CD4-positive, alpha-beta T cell (primary cell): ENCODE measurements around the gene ZNF787. TPM values are rescaled to one million over a fixed set of nuclear protein-coding genes. Genes with fewer than 3 reads are reported as not detected.
A peak's percentile ranks its signal among the peaks of the same experiment; 100 is the strongest.

ENCODE experiments used
- ATAC-seq: fragments of 200-7000 bp; cut with Tn5 transposase; one replicate; pipeline ENCODE4 v1.10.0; 2022; ENCODE audit warnings: mild to moderate bottlenecking; ENCODE audit not compliant: poor library complexity
- CTCF ChIA-PET: fragments of 350-600 bp; sonication (Branson Sonifier 250); formaldehyde crosslinking; loops from one replicate; lab custom pipeline; 2021; ENCODE audit warnings: antibody characterized with exemption, inconsistent platforms; lab: Charles Lee
- POLR2A ChIA-PET: fragments of 350-600 bp; sonication (Branson Sonifier 250); formaldehyde crosslinking; loops from one replicate; lab custom pipeline; 2021; ENCODE audit warnings: antibody characterized with exemption, inconsistent platforms; lab: Charles Lee
- DNase-seq, 14 experiments: peaks; one replicate each; pipeline ENCODE4 v3.0.0-alpha.2; 2013 to 2020; ENCODE audit warnings: mixed read lengths in 2 of 14
- H3K27ac ChIP-seq, 2 donors: one replicate each; pipeline versions ENCODE4 v1.5.1 to v1.7.0; 2013; ENCODE audit warnings: low read length in 2 of 2, low read depth in 1 of 2, mild to moderate bottlenecking in 1 of 2
- H3K27me3 ChIP-seq, 2 experiments: 1 replicate in 1 of 2; 2 replicates in 1 of 2; pipeline versions ENCODE4 v1.6.1 to v1.7.0; 2013; ENCODE audit warnings: low read length in 2 of 2, control low read depth in 1 of 2, mild to moderate bottlenecking in 1 of 2, moderate library complexity in 1 of 2; ENCODE audit not compliant: insufficient read depth in 2 of 2, control insufficient read depth in 1 of 2
- H3K36me3 ChIP-seq: one replicate; pipeline ENCODE4 v1.6.1; 2013; ENCODE audit warnings: low read length, control low read depth; ENCODE audit not compliant: insufficient read depth
- H3K4me1 ChIP-seq: one replicate; pipeline ENCODE4 v1.6.1; 2013; ENCODE audit warnings: low read length, control low read depth; ENCODE audit not compliant: insufficient read depth
- H3K4me3 ChIP-seq: one replicate; pipeline ENCODE4 v1.5.1; 2013; ENCODE audit warnings: mild to moderate bottlenecking, low read length, moderate library complexity
- H3K9me3 ChIP-seq, 2 experiments: 1 replicate in 1 of 2; 2 replicates in 1 of 2; pipeline versions ENCODE4 v1.6.1 to v1.7.0; 2013; ENCODE audit warnings: low read length in 2 of 2, mild to moderate bottlenecking in 2 of 2, control low read depth in 1 of 2, moderate library complexity in 1 of 2; ENCODE audit not compliant: control insufficient read depth in 1 of 2, insufficient read depth in 1 of 2
- H3K27ac Mint-ChIP-seq: one replicate; pipeline ENCODE4 v1.8.0; 2020; ENCODE audit warnings: mixed read lengths
- H3K27me3 Mint-ChIP-seq: one replicate; pipeline ENCODE4 v1.8.0; 2021; ENCODE audit warnings: mixed read lengths
- H3K36me3 Mint-ChIP-seq: one replicate; pipeline ENCODE4 v1.8.0; 2021; ENCODE audit warnings: low read depth, mixed read lengths
- H3K4me1 Mint-ChIP-seq: one replicate; pipeline ENCODE4 v1.8.0; 2021; ENCODE audit warnings: low read depth, mixed read lengths
- H3K4me3 Mint-ChIP-seq: one replicate; pipeline ENCODE4 v1.8.0; 2020; ENCODE audit warnings: mild to moderate bottlenecking, mixed read lengths
- H3K9me3 Mint-ChIP-seq: one replicate; pipeline ENCODE4 v1.8.0; 2020; ENCODE audit warnings: mixed read lengths
- CTCF ChIP-seq: fragments of 200-600 bp; IDR thresholded peaks from one replicate; pipeline ENCODE4 v1.8.0; 2022; ENCODE audit warnings: antibody characterized with exemption, mild to moderate bottlenecking
- intact Hi-C, 2 experiments: fragments of 100-400 bp; cut with DNase I in 1 of 2; cut with micrococcal nuclease in 1 of 2; formaldehyde crosslinking; loops; one replicate each; pipeline versions ENCODE4 v1.15.1 to v1.9.0; 2023 to 2025; cut with DNase I, micrococcal nuclease
- total RNA-seq, 174 experiments: library from RNA in 2 of 174; stranded (reverse) in 2 of 174; gene quantifications; one replicate each; pipeline ENCODE4 v1.2.3 and lab custom pipeline; 2021 to 2026

ZNF787 gene
- total RNA-seq, 2 experiments from 2014 or later = 11.4 to 11.5 TPM

- no peak overlapping the region for H3K27ac Mint-ChIP-seq
- POLR2A ChIA-PET = no interaction called here
- no peak for ATAC-seq
Measured at GRCh38 chr19:56156768-56157167, 35.7 kb upstream of the ZNF787 start.

DNA sequence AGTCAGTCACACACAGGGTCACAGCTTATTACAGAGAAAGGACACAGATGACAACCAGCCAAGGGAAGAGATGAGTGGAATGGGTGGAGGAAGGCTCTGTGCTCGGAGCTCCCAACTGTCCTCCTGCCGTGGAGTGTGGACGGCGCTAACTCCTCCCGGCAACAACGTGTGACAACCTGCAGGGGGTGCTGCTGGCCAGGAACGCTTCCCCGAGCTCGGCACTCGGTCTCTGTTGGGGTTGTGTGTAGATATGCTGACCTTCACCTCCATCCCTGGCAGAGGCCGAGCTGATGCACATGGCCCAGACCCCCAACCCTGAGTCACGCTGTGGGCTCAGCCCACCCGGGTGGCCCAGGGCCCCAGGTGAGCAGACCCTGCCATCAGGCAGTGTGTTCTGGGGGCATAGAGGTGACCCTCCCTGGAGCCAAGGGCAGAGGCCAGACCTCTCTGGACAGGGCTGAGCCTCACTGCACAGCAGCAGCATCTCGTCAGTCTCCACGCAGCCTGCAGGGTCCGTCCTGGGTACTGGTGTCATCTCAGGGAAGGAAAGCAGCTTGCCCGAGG, 34.1 kb upstream of the ZNF787 start:
- Histone ChIP-seq H3K36me3 (peaks cover 20% of the 10 kb centered on the region), H3K9me3 (no peaks in the 10 kb centered on the region), H3K27ac (no peak overlapping the region), H3K4me1 (no peaks in the 10 kb centered on the region), H3K27me3 (no peaks in the 10 kb centered on the region), H3K4me3 (no peak overlapping the region)
- no peak for ATAC-seq
- Mint-ChIP-seq H3K27ac (no peak overlapping the region), H3K4me1 (peaks cover 22% of the 10 kb centered on the region), H3K36me3 (peaks cover 69% of the 10 kb centered on the region), H3K4me3 (no peak overlapping the region), H3K27me3 (no peaks in the 10 kb centered on the region), H3K9me3 (no peaks in the 10 kb centered on the region)
- intact Hi-C loops = no loop called here
- TF ChIP-seq CTCF = no peak
- DNase-seq = peak in 1 of 14 experiments; percentile 20
- ChIA-PET CTCF (interaction anchor here (0.5 kb wide), 1 partner anchor 23 kb away, joined by 4 read pairs; no protein-coding TSS in a partner anchor), POLR2A (no interaction called here)

More at GRCh38 chr19:56156768-56157167, 35.7 kb upstream of the ZNF787 start:
- H3K4me3 Mint-ChIP-seq = no peak overlapping the region
- peaks cover 19% of the 10 kb centered on the region for H3K4me1 Mint-ChIP-seq
- Histone ChIP-seq H3K36me3 (peaks cover 22% of the 10 kb centered on the region), H3K27me3 (no peaks in the 10 kb centered on the region), H3K4me1 (no peaks in the 10 kb centered on the region), H3K9me3 (no peaks in the 10 kb centered on the region), H3K27ac (no peak overlapping the region), H3K4me3 (no peak overlapping the region)
- CTCF ChIA-PET = no interaction called here
- H3K36me3 Mint-ChIP-seq = peaks cover 72% of the 10 kb centered on the region
- no peak for TF ChIP-seq CTCF
- no peaks in the 10 kb centered on the region for H3K27me3 Mint-ChIP-seq
- no peak for DNase-seq
- H3K9me3 Mint-ChIP-seq = no peaks in the 10 kb centered on the region
- intact Hi-C loops = no loop called here

DNA sequence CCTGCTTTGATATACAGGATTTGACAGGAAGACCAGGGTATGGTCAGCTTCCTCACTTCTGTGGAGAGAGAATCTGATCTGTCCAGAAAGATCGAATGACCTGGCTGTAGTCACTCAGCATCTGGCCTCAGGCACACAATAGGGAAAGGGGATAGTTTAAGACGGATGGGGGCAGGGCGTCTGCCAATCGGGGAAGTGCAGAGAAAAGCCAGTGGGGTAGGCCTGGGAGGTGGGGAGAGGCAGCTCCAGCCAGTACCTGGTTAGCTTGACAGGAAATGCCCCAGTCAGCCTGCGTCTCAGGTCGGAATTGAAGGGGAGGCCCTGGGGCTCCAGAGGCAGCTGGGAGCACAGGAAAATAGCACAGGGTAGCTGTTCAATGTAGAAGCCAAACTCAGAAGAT, 32.4 kb upstream of the ZNF787 start:
- H3K27me3 Mint-ChIP-seq = no peaks in the 10 kb centered on the region
- ATAC-seq (no peak), DNase-seq (no peak)
- peaks cover 28% of the 10 kb centered on the region for H3K36me3 ChIP-seq
- H3K36me3 Mint-ChIP-seq = peaks cover 70% of the 10 kb centered on the region
- CTCF ChIA-PET = no interaction called here
- peaks cover 29% of the 10 kb centered on the region for H3K4me1 Mint-ChIP-seq
- no peaks in the 10 kb centered on the region for H3K9me3 ChIP-seq
- no peak overlapping the region for H3K27ac ChIP-seq
- H3K9me3 Mint-ChIP-seq = no peaks in the 10 kb centered on the region
- intact Hi-C loops = no loop called here
- H3K4me3 Mint-ChIP-seq = no peak overlapping the region
- no peak for TF ChIP-seq CTCF
- H3K27me3 ChIP-seq = no peaks in the 10 kb centered on the region
- POLR2A ChIA-PET = interaction anchor here (1.2 kb wide), 1 partner anchor 42 kb away, joined by 3 read pairs; no protein-coding TSS in a partner anchor
- H3K27ac Mint-ChIP-seq = peak overlapping the region; percentile 36
- H3K4me1 ChIP-seq = no peaks in the 10 kb centered on the region
- no peak overlapping the region for H3K4me3 ChIP-seq
